ENCODE measurements around the gene TBC1D32. TPM values are rescaled to one million over a fixed set of nuclear protein-coding genes. Genes with fewer than 3 reads are reported as not detected.

Gene TBC1D32
- total RNA-seq, 4 donors from 2014 or later: 14.9 to 27.1 (median 22.4) TPM

- no peak for TF ChIP-seq POLR2A (IDR thresholded peaks at IDR 0.05)
- TF ChIP-seq, protein P1, sequence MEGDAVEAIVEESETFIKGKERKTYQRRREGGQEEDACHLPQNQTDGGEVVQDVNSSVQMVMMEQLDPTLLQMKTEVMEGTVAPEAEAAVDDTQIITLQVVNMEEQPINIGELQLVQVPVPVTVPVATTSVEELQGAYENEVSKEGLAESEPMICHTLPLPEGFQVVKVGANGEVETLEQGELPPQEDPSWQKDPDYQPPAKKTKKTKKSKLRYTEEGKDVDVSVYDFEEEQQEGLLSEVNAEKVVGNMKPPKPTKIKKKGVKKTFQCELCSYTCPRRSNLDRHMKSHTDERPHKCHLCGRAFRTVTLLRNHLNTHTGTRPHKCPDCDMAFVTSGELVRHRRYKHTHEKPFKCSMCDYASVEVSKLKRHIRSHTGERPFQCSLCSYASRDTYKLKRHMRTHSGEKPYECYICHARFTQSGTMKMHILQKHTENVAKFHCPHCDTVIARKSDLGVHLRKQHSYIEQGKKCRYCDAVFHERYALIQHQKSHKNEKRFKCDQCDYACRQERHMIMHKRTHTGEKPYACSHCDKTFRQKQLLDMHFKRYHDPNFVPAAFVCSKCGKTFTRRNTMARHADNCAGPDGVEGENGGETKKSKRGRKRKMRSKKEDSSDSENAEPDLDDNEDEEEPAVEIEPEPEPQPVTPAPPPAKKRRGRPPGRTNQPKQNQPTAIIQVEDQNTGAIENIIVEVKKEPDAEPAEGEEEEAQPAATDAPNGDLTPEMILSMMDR (IDR thresholded peaks at IDR 0.05): no peak
- Histone ChIP-seq H3K9me3 (no peaks in the 10 kb centered on the region), H3K27me3 (no peaks in the 10 kb centered on the region), H3K4me1 (no peaks in the 10 kb centered on the region), H3K4me3 (replicated peaks in 1 of 3) (no peak overlapping the region), H3K36me3 (no peaks in the 10 kb centered on the region), H3K27ac (no peak overlapping the region)
- 93 to 95% methylated on average over 2 of the region's 2 CpGs for WGBS, 2 donors
- DNase-seq: no peak
- intact Hi-C loops (cut with DNase I): no loop called here
These were observed 91.9 kb downstream of the TBC1D32 start for GRCh38 chr6:121242386-121242785.

DNA sequence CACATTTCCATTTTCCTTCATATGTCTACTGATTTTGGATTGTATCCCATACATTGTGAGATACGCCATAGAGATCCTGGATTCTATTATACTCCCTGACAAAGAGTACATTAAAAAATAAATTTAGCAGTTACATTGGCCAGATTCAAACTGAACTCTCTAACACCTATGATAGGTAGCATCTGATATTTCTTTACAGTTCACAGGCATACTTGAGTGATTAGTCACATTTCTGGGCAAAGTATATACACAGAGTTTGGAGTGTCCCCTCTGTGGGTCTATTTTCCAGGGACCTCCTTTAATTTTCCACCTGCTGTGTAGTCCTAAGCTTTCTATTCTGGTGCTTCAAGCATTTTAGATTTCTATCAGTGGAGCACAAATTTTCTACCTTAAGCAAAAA lies 96.4 kb downstream of the TBC1D32 start:
- WGBS, 2 donors: 97 to 99% methylated on average over 1 of the region's 1 CpG
- Histone ChIP-seq H3K4me1 (no peaks in the 10 kb centered on the region), H3K27me3 (no peaks in the 10 kb centered on the region), H3K9me3 (no peaks in the 10 kb centered on the region), H3K4me3 (replicated peaks in 1 of 3) (no peak overlapping the region), H3K36me3 (no peaks in the 10 kb centered on the region), H3K27ac (no peak overlapping the region)
- no peak for DNase-seq
- TF ChIP-seq, protein P1 (IDR thresholded peaks at IDR 0.05): no peak
- TF ChIP-seq POLR2A (IDR thresholded peaks at IDR 0.05): no peak
- intact Hi-C loops (cut with DNase I): no loop called here

DNA sequence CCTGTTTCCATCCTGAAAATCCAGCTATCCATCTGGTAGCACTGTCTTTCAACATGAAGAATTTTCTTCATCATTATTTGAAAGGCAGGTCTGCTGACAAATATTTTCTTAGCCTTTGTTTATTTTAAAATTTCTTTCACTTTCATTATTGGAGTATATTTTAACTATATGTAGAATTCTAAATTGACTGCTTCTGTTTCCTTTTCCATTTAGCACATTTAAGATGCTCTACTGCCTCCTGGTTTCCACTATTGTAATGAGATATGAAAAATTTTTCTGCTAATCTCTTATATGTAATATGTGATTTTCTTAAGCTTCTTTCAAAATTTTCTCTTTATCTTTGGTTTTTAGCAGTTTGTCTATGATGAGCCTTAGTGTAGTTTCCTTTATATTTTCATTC lies 97.3 kb downstream of the TBC1D32 start:
- TF ChIP-seq POLR2A (IDR thresholded peaks at IDR 0.05): no peak
- TF ChIP-seq, protein P1 (IDR thresholded peaks at IDR 0.05): no peak
- Histone ChIP-seq H3K36me3 (no peaks in the 10 kb centered on the region), H3K4me1 (no peaks in the 10 kb centered on the region), H3K27me3 (no peaks in the 10 kb centered on the region), H3K9me3 (no peaks in the 10 kb centered on the region), H3K4me3 (replicated peaks in 1 of 3) (no peak overlapping the region), H3K27ac (no peak overlapping the region)
- DNase-seq: no peak
- intact Hi-C loops (cut with DNase I): no loop called here

DNA sequence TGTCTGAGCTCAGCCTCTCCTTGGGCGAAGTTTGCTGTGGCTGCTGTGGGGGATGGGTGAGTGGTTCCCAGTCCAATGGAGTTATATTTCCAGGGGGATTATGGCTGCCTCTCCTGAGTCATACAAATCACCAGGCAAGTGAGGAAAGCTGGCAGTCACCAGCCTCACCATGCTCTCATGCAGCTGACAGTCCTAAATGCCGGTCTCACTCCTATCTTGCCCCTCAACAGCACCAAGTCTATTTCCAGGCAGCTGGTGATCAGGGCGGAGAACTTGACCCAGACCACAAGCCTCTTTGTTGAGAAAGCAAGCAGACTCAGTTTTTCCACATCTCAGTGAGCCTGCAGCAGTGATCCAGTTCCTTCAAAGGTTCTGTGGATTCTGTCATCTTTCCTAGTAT lies 98.9 kb downstream of the TBC1D32 start:
- H3K9me3 ChIP-seq: no peaks in the 10 kb centered on the region
- intact Hi-C loops (cut with DNase I): no loop called here
- WGBS, 2 donors: 95 to 100% methylated on average over 3 of the region's 3 CpGs
- H3K27me3 ChIP-seq: no peaks in the 10 kb centered on the region
- H3K4me1 ChIP-seq: no peaks in the 10 kb centered on the region
- H3K36me3 ChIP-seq: no peaks in the 10 kb centered on the region
- no peak for TF ChIP-seq POLR2A (IDR thresholded peaks at IDR 0.05)
- TF ChIP-seq, protein P1 (IDR thresholded peaks at IDR 0.05): no peak
- no peak for DNase-seq
- H3K4me3 ChIP-seq (replicated peaks in 1 of 3): no peak overlapping the region
- H3K27ac ChIP-seq: no peak overlapping the region

DNA sequence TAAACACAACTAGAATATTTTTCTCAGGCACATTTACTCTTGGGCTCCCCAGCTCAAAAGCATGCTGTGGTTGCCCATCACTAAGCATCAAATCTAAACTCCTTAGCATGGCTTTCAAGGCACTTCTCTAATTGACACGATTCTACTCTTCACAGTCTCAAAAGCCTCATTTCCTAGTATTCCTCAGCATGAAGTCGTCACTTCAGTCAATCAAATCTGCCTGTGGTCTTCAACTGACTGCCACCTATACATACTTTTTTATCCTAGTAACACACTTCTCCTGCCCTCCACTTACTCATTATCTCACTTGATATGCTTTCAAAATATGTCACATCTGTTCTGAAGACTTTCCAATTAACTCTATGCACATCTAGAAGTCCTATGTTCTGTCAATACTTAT lies 110.3 kb downstream of the TBC1D32 start:
- no peak for DNase-seq
- 78 to 83% methylated on average over 2 of the region's 2 CpGs for WGBS, 2 donors

More for the DNA sequence above, 110.3 kb downstream of the TBC1D32 start:
- intact Hi-C loops (cut with DNase I): no loop called here
- Histone ChIP-seq H3K9me3 (no peaks in the 10 kb centered on the region), H3K27me3 (no peaks in the 10 kb centered on the region), H3K27ac (no peak overlapping the region), H3K4me3 (replicated peaks in 1 of 3) (no peak overlapping the region), H3K36me3 (peaks cover 0 to 2% of the 10 kb centered on the region in 2 donors), H3K4me1 (no peaks in the 10 kb centered on the region)
- TF ChIP-seq, protein P1 (IDR thresholded peaks at IDR 0.05): no peak
- no peak for TF ChIP-seq POLR2A (IDR thresholded peaks at IDR 0.05)
